GM18520 (cell line): Measurements from ENCODE around the gene CLEC10A.
"Not testable (repeated sequence)": the region's sequence is repeated elsewhere in the genome, so short reads cannot be mapped to it uniquely, and the experiment has no call there.

ENCODE experiments used
- ATAC-seq: cut with Tn5 transposase; IDR thresholded peaks from one replicate; pipeline ENCODE4 v1.9.1; 2021; ENCODE audit not compliant: unreplicated experiment

Gene CLEC10A

DNA sequence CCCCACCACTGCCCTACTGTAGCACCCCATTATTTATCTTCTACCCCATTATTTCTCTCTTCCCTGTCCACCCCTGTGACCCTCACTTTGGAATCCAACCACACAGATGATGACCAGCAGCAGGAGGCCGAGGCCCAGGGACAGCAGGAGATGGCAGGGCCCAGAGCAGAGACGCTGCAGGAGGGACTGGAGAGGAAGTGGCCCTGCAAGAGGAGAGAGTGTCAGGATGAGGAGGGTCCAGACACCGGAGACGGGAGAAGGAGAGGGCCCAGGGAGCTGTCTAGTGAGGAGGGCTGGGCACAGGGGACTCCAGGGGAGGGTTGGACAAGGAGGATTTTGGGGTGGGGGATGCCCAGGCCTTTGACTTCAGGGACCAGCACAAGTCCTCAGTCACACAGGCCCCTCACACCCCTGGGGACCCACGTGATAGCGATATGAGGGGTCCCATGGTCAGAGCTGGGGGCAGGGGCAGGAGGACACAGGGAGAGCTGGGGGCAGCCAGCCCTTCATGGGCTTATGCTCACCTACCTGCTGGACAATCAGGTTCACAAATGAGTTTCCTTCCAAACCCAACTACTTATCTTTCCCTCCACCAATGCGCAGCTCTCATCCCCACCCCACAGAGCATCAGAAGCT is 2.0 kb downstream of the CLEC10A start:
- no peak for ATAC-seq

DNA sequence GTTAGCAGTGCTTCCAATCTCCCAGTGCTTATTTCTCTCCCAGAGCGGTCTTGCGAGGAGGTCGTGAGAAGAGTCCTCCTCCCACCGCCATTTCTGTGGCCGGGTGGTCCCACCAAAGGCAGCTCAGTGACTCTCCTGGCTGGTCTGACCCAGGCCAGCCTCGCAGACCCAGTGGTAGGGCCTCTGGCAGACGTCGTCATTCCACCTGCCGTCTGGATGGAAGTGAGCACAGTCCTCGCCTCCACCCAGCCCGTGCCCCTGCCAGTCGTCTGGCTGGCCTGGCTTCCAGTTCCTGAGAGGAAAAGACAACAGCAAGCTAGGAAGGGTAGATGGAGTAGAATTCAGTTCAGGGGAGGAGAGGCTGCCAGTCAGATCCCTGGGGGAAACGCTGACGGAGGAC is 5.1 kb downstream of the CLEC10A start:
- ATAC-seq, result no peak

DNA sequence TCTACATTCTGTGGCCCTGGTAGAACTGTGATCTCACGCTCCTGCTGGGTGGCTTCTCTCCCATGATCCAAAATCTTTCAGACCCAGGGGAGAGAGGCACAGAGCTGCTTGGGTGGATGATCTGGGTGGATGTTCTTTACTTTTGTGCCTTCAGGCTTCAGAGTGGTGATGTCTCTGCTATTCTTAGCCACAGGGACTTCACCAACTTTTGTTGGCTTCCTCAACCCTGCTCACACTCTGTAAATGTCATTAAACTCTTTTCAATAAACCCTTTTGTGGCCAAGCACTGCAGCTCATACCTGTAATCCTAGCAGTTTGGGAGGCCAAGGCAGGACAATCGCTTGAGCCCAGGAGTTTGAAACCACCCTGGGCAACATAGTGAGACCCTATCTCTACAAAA is 7.6 kb downstream of the CLEC10A start:
- ATAC-seq, result no peak

GRCh38 chr17:7070712-7071111 is 9.3 kb downstream of the CLEC10A start:
- no peak for ATAC-seq

- no peak for ATAC-seq
These were observed 11.8 kb downstream of the CLEC10A start for GRCh38 chr17:7068268-7068667.

- no peak for ATAC-seq
These were observed 12.9 kb downstream of the CLEC10A start for GRCh38 chr17:7067198-7067597.

- ATAC-seq, result no peak
These were observed 15.8 kb downstream of the CLEC10A start for GRCh38 chr17:7064261-7064660.

DNA sequence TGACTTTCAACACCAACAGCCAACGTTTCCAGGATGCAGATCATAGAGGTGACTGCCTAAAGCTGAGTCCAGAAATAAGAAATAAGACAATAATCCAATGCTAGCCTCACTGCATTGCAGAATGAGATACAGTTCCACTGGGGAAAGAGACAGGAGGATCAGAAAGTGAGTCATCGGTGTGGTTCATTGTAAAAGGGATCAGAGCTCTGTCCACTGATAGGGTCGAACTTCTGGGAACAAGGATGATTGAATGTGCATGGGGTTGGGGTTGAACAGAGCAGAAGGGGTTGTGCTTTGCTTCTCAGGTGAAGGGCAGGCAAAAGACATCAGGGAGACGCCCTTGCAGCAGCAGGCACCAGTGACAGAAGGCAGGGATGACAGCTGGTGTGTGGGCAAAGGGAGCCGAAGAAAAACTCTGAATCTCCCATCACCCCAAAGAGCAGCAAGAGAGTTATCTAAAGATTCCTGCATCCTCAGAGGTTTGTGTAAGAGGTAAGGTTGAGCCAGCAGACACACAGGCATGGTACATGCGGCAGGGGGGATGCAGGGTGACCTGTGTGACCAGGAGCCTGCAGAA is 16.4 kb downstream of the CLEC10A start:
- ATAC-seq, result no peak

DNA sequence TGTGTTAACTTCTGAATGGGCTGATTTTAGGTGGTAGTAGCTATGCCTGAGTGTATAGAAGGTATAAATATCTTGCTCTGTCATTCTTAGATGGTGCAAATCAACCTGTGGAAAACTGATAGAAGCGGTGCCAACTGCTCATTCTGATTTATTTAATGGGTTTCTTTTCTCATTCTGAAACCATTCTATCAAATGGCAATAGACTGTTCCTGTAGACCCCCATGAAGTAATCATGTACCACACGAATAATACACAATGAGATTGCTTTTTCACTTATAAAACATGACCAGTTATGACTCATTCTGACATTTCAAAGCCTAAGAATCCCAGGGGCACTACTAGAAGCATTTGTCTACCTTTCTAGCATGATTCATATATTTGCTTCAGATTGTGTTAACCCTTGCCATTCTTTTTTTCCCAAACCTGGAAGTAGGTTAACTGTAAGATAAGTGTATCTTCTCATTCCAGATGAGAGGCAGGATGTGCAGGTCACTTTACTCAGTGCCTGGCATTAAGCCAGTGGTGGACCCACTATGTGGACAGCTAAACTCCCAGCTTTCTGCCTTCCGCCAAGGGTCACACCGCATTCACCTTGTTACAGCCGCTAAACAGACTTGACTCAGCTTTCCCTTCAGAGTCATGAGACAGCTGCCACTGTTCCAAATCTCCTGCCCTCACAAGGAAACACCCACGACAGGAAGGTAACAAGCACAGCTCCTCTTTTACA is 19.7 kb downstream of the CLEC10A start:
- ATAC-seq, result no peak

GRCh38 chr17:7058831-7059447 is 21.1 kb downstream of the CLEC10A start:
- ATAC-seq, result no peak

GRCh38 chr17:7056386-7056785 is 23.7 kb downstream of the CLEC10A start:
- no peak for ATAC-seq

DNA sequence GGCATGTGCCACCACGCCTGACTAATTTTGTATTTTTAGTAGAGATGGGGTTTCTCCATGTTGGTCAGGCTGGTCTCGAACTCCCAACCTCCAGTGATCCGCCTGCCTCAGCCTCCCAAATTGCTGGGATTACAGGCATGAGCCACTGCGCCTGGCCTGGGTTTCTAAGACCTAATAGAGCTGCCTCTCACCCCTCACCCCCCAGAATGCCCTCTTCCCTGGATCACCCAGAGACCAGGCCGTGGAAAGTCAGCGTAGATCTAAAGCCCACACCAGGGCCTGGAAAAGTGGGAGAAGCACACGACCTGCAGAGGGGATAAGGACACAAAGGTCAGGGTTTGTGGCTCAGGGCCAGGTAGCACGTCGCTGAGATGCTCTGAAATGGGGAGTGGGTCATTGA is 29.5 kb downstream of the CLEC10A start:
- not testable (repeated sequence) for ATAC-seq

GRCh38 chr17:7048968-7049367 is 31.1 kb downstream of the CLEC10A start:
- ATAC-seq, result no peak

DNA sequence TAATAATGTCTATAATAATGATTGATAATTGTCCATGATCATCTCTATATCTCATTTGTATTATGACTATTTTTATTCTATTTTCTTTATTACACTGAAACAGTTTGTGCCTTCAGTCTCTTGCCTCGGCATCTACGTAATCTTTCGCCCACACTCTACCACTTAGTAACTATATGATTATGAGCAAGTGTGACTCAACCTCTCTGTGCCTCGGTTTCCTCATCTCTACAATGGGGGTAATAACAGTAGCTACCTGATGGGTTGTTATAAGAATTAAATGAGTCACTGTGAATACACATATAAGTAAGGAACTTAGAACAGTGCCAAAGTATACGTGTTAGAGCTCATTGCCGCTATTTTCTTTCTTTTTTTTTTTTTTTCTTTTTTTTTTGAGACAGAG is 32.5 kb downstream of the CLEC10A start:
- no peak for ATAC-seq

DNA sequence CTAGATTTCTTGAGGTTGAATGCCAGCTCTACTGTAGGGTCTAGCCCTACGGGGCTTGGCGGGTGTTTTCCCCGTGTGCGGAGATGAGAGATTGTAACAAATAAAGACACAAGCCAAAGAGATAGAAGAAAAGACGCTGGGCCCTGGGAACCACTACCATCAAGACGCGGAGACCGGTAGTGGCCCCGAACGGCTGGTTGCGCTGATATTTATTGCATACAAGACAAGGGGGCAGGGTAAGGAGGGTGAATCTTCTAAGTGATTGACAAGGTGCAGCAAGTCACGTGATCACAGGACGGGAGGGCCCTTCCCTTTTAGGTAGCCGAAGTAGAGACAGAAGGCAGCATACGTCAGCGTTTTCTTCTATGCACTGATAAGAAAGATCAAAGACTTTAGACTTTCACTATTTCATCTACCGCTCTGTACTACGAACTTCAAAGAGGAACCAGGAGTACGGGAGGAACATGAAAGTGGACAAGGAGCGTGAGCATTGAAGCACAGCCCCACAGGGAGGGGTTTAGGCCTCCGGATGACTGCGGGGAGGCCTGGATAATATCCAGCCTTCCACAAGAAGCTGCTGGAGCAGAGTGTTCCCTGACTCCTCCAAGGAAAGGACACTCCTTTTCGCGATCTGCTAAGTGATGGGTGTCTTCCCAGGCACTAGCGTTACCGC is 33.2 kb downstream of the CLEC10A start:
- not testable (repeated sequence) for ATAC-seq

DNA sequence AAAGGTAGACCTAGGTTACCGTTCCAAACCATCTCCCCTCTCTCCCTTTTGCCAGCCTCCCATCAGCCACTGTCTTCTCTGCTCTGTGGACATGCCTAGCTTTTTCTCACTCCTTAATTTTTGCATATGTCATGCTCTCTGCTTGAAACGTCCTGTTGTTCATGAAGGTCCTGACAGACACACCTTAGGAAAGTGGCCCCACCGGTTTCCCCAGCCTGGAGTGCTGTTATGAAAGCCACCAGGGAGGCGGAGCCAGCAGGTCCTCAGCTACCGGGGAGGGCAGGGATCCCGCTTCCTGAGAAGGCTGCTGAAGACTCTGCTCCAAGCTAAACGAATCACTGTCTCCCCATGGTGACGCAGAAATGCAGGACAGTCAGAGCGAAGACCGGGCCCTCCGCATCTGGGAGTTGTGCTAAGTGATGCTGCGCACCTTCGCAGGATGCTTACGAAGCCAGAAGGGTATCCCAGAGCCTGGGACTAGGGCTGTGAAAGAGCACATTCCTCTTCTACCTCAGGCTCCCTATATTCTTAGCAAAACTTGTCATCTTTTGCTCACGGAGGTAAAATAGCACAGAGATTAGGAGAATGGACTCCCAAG is 33.8 kb downstream of the CLEC10A start:
- ATAC-seq, result no peak

DNA sequence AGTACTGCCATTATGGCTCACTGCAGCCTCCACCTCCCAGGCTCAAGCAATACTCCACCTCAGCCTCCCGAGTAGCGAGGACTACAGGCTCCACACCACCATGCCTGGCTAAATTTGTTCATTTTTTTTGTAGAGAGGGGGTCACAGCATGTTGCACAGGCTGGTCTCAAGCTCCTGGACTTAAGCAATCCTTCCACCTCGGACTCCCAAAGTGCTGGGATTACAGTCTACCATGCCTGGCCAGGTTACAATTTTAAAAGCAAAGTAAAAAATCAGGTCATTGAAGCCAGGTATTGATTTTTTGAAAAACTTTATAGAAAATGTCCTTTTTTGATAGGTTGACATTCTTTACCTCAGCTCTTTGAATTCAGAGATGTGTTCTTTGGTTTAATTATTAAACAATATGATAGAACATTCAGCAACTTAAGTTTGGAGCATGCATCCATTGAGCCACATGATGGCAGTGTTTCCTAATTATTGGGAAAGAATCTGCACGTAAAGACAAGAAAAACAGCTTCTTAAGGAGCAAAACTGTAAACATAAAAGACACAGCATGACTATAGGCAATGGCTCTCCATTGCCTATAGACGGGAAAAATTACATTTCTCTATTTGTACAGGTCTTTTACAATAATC is 34.4 kb downstream of the CLEC10A start:
- no peak for ATAC-seq

DNA sequence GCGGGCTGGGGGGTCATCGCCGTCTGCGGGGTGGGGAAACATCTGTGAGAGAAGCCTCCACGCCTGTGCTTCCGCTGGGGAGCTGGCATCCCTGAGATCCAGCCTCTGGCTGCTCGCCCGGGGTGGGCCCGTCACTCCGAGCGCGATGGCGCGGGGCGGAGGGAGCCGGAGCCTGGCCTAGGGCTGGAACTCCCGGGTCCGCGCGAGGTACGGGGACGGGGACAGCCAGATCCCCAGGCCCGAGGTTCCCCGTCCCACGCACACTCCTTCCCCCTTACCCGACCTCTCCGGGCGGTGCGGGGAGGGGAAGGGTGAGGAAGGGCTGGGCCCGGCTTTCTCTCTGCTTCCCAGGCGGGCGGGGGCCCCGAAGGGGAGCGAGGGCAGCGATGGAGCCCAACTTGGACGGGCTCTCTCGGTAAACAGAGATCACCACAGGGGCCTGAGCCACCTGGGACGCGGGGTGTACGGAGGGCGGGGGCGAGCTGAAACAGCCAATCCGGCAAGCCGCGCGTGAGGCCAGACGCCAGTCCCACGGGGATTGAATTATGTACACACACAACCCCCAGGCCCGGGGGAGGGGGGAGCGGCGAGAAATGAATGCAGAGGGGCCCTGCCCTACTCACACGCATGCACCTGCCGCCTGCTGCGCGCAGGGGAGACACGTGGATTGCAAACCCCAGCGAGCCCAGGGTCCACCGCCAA is 36.4 kb downstream of the CLEC10A start, which contains the start of gene SLC16A11:
SLC16A11 (minus strand) TSS at position 596 of the 702 bp plus-strand sequence; CDS start at position 17, 579 bp downstream.
- no peak for ATAC-seq

GRCh38 chr17:7043182-7043496 is 36.9 kb downstream of the CLEC10A start:
- no peak for ATAC-seq
